HG02885 (cell line): ENCODE results near the gene KRT84.
A peak's percentile ranks its signal among the peaks of the same experiment; 100 is the strongest.

Experiments used
- ATAC-seq: cut with Tn5 transposase; IDR thresholded peaks from one replicate; pipeline ENCODE4 v1.9.1; 2021; ENCODE audit warnings: mild to moderate bottlenecking; ENCODE audit not compliant: unreplicated experiment, poor library complexity

KRT84 gene

GRCh38 chr12:52363111-52363679 lies 22.3 kb downstream of the KRT84 start:
- ATAC-seq = no peak

DNA sequence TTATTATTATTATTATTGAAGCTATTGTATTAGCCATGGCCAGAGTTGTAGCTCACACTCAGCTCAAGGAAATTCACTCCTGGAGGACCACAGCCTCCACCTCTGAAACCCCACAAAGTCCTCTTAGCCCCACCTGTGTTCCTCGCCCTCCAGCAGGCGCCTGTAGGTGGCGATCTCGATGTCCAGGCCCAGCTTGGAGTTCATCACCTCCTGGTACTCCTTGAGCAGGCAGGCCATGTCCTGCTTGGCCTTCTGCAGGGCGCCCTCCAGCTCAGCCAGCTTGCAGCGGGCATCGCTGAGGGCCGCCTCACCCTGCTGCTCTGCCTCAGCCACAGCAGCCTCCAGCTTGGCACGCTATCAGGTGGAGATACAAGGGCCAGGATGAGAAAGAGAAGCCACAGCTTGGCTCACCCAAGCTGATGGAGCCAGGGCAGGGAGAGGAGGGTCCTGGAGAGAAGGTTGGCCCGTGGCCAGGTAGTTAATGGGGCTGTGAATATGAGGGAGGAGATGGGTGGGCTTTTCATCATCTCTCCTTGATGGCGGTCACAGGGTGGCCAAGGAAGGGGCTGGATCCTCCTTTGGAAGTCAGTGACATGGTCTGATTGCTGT lies 23.2 kb downstream of the KRT84 start:
- no peak for ATAC-seq

DNA sequence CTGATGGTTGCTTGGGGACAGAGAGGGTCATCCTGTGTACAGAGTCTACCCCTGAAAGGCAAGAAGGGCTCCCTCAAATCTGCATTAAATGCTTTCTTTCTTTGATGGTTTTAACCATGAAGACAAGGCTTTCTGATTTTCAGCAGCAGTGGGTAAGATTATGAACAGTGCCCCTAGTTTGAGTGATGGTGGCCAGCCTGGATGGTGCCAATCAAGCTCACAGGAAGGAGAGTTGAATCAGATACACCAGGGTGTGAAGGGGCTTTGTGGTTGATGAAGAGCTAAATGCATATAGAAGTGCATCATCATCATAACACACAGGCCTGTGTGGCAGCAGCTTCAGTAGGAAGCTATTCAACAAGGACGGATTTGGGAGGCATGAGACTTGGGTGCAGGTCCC lies 23.9 kb downstream of the KRT84 start:
- no peak for ATAC-seq

- ATAC-seq = no peak
These were observed 24.7 kb downstream of the KRT84 start for GRCh38 chr12:52360663-52361271.

DNA sequence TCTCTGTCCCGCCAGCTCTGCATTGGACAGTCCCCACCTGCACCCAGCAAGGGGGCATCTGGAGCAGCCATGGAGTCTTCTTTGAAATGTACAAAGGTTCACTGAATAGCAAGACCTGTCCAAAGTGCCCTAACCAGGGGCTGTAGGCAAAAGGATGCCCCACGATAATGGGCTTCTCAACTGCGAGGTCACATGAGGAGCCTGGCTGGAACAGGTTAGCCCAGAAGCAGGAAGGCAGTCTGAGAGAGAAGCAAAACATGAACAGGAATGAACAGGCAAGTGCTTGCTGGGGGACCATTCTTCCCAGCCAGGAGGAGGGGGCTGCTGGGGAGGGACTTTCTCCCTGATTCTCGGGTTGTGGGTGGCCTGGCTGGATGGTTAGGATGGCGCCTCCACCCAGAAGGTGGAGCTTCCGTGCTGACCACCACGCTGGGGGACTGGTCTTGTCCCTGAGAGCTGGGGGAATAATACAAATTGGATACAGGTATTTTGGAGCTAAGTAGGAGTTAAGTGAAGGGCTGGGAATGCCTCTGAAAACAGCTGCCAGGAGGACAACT lies 25.3 kb downstream of the KRT84 start:
- ATAC-seq = no peak

DNA sequence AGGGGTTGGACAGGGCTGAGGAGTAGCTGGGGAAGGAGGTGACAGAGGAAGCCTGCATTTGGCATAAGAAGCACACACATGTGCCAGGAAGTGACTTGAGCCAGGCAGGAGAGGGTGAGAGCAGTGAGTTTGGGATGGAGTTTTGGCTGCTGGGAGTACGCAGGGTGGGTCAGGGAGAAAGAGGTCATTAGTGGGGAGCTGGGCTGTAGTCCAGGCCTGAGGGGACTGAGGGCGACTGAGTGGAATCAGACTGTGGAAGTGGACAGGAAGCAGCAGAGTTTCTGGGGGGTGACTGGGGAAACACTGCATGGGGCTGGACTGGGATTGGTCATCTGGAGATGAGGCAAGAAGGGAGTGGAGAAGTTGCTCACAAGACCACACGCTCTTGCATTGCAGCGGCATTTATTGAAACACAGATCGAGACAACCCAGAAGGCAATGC lies 25.8 kb downstream of the KRT84 start:
- no peak for ATAC-seq

- ATAC-seq = peak; percentile 98
These were observed 26.7 kb downstream of the KRT84 start for GRCh38 chr12:52358575-52359350.

- ATAC-seq = no peak
These were observed 28.5 kb downstream of the KRT84 start for GRCh38 chr12:52356762-52357580.

- no peak for ATAC-seq
These were observed 29.3 kb downstream of the KRT84 start for GRCh38 chr12:52356031-52356761.

GRCh38 chr12:52355176-52355575 lies 30.3 kb downstream of the KRT84 start:
- ATAC-seq = no peak

- no peak for ATAC-seq
These were observed 31.3 kb downstream of the KRT84 start for GRCh38 chr12:52354200-52354599.

DNA sequence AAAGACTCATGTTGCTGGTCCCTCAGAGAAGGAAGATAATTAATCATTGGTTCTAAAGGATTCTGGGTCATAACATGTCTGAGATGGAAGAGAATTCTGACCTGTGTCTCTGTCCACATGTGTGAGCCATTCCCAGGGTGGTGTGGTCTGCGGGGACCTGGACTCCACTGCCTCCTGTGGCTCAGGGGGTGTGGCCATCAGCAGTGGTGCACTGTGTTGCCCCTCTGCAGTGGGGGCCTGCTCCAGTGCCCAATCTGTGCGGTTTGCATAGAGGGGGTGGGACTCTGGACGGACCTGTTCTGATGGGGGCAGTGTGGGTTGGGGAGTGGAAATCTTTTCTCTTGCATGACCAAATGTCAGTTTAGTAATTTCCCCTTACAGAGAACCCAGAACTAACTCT lies 31.7 kb downstream of the KRT84 start:
- ATAC-seq = no peak

DNA sequence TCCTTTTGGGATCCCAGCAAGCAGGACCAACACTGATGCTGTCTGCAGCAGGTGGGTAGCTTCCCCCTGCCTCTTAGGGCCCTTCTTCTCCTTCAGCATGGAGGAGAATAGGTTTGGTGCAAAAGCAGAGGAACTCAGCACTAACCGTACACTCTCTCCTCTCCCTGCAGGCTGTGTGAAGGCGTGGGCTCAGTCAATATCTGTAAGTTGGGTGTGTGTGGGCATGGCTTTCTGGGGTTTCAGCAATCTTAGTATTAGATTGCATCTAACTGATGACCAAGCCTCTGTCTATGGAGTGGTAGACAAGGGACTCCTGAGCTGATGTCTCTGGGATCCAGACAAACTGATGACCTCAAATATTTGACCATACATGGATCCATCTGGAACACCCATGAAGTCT lies 32.5 kb downstream of the KRT84 start:
- ATAC-seq = no peak

GRCh38 chr12:52351196-52352059 lies 34.0 kb downstream of the KRT84 start:
- no peak for ATAC-seq

DNA sequence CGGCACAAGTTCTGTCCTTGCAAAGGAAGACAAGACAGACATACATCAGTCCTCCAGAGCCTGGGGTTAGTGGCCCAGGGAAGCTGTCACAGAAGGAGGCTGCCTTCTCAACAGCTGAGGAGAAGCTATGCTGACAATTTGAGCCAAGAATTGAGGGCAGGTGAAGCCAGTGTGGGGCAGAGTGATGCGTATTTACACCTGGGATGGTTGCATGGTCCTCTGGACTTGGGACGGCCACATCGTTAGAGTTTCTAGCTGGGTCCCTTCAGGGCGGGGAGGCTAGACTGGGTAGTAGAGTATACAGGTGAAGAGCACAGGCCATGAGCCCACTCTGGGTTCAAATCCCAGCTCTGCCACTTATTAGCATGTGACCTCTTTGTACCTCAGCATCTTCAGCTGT lies 34.7 kb downstream of the KRT84 start:
- ATAC-seq = no peak

- no peak for ATAC-seq
These were observed 35.3 kb downstream of the KRT84 start for GRCh38 chr12:52350021-52350620.

GRCh38 chr12:52349196-52349595 lies 36.3 kb downstream of the KRT84 start:
- ATAC-seq = no peak
